GM12875 (cell line): Measurements from ENCODE around the gene CHI3L1.

Source experiments
- H3K4me3 ChIP-seq: one replicate; pipeline ENCODE4 v1.5.1; 2011; ENCODE audit warnings: low read depth, low read length, control low read depth
- TF ChIP-seq, protein P1 (sequence below): IDR thresholded peaks from 2 replicates; pipeline ENCODE4 v1.5.1; 2011; ENCODE audit warnings: low read depth, mild to moderate bottlenecking, control low read depth, inconsistent platforms, low read length, moderate library complexity, borderline replicate concordance; ENCODE audit not compliant: insufficient read depth

CHI3L1 gene

DNA sequence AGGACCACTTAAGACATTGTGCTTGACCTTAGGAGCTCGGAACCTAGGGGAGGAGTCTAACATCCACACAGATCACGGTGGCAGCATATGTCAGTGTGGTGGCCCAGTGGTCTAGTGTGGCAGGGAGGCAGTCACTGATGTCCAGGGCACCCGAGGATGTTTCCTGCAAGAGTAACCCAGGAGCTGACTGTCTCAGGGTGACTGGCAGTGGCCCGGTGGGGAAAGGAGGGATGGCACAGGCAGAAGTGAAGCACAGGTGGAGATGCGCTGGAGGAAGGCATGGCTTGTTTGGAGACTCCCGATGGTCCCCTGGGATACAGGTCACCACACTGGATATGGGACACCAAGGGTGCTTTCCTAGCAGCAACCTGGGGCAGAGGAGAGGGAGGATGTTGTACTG lies 26.6 kb upstream of the CHI3L1 start:
- no peak overlapping the region for H3K4me3 ChIP-seq
- TF ChIP-seq, protein P1, sequence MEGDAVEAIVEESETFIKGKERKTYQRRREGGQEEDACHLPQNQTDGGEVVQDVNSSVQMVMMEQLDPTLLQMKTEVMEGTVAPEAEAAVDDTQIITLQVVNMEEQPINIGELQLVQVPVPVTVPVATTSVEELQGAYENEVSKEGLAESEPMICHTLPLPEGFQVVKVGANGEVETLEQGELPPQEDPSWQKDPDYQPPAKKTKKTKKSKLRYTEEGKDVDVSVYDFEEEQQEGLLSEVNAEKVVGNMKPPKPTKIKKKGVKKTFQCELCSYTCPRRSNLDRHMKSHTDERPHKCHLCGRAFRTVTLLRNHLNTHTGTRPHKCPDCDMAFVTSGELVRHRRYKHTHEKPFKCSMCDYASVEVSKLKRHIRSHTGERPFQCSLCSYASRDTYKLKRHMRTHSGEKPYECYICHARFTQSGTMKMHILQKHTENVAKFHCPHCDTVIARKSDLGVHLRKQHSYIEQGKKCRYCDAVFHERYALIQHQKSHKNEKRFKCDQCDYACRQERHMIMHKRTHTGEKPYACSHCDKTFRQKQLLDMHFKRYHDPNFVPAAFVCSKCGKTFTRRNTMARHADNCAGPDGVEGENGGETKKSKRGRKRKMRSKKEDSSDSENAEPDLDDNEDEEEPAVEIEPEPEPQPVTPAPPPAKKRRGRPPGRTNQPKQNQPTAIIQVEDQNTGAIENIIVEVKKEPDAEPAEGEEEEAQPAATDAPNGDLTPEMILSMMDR = no peak

DNA sequence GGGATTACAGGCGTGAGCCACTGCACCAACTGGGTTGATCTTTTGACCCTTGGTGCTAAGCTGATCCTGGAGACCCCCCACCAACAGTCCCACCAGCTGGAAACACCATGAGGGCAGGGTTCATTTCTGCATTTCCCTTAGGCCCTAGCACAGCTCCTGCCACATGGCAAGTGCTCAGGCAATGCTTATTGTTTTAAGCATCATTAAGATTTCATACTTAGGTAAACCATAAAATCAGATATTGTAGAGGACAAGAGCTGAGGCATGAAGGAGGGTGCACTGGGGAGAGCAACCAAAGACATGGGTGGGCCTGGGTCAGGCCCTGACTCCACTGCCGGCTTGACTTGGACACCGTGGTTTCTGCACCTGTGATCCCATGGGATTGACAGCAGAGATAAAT lies 25.3 kb upstream of the CHI3L1 start:
- no peak overlapping the region for H3K4me3 ChIP-seq
- TF ChIP-seq, protein P1 = no peak

DNA sequence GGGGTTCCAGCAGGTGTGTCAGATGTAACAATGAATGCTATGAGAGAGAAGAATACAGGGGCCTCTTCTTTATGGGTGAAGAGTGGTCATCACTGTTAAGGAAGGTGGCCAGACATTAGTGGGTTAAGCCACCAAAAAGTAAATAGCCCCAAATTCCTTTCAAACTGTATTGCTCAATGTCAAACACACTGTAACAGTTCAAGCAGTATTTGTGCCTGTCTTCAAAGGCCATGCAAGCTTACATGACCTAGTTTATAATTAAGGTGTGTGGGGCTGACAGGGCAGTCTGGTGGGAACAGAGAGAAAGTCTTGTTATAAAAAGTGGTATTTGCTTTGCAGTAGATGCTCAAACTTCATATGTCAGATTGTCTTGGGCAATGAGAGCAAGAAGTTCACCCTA lies 24.5 kb upstream of the CHI3L1 start:
- H3K4me3 ChIP-seq = no peak overlapping the region
- TF ChIP-seq, protein P1 = no peak

- TF ChIP-seq, protein P1 = no peak
- no peak overlapping the region for H3K4me3 ChIP-seq
These were observed 23.8 kb upstream of the CHI3L1 start for GRCh38 chr1:203210350-203210749.

DNA sequence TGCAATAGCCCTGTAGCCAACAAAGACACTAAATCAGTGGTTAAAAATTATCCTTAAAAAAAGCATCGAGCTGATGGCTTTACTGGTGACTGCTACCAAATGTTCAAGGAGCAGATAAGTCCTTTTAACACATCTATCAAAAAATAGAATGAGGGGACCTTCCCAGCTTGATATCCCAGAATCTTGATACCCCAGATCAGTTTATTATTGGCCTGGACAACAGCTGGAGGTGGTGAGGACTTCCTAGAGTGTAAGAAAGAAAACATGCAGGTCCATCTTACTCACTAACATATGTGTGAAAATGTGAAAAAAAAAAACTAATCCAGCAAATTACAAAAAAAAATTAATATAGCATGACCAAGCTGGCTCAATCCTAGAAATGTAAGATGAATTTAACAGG lies 21.7 kb upstream of the CHI3L1 start:
- no peak overlapping the region for H3K4me3 ChIP-seq
- TF ChIP-seq, protein P1 = no peak

GRCh38 chr1:203207751-203208150 lies 21.2 kb upstream of the CHI3L1 start:
- TF ChIP-seq, protein P1 = no peak
- no peak overlapping the region for H3K4me3 ChIP-seq

DNA sequence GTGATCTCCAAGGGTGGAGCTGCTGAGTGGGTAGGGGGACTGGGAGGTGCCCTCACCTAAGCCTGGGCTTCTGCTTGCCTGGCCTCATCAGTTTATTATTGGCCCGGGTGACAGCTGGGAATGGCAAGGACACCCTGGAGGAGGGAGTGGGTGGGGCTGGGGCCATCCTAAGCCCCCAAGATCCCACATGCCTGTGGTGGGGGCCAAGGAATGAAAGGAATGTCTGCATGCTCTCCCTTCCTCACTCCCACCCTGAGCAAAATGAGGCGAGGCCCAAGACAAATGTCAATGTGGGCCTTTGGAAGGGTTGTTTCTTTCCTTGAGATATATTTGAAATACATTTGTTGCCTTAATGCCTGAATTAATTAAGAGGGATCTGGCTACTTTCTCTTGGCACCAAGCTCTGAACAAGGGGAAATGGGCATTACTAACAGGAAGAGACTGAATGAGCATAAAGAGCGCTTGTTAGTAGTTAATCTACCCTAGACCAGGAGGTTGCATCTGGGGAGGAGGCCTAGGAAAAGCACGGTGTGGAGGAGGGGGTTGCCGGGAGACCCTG lies 19.7 kb upstream of the CHI3L1 start:
- H3K4me3 ChIP-seq = no peak overlapping the region
- TF ChIP-seq, protein P1 = no peak
